Stimulated activated CD4-positive, alpha-beta T cell treated with anti-CD3 and anti-CD28 coated beads, Interleukin-1b, Interleukin-23, amount 100 ng/mL, for 24 hours (primary cell): ENCODE results near the gene ARHGAP36.

Source experiments
- DNase-seq, 4 experiments: peaks; one replicate each; pipeline ENCODE4 v3.0.0-alpha.2; 2020; ENCODE audit warnings: low read depth in 4 of 4, low spot score in 1 of 4

ARHGAP36 gene

DNA sequence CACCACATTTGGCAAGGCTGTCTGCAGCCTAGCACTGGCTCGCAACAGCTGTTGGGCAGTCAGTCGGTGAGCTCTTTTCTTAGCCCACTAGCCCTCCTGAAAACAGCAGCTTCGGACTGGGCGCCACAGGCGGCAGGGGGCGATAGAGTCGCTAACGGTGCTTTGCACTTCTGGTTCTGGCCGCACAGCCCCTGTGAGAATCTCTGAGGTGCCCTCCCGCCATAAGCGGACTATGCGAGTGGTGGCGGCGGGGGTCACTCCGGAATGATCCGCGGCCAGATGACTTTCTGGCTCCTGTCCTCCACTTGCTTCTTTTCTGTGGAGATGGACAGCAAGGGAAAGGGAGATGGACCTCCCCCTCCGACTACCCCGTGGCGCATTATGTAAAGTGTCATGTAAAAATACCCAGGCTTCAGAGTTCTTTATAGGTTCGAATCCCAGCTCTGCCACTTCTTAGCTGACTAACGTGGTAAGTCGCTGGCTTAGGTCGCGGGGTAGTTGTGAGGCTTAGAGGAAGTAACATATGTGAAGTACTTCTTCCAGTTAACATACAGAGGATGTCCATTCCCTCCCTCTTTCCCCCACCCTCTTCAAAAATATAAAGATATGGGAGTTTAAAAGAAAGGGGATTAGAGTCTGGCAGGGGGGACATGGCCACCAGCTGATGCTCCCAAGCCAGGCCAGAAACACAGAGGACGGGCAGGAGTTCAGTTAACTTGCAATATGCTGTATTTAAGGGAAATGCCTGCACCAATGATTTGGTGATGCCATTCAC, 11.0 kb downstream of the ARHGAP36 start:
- DNase-seq = peak in 1 of 4 experiments; percentile 6

DNA sequence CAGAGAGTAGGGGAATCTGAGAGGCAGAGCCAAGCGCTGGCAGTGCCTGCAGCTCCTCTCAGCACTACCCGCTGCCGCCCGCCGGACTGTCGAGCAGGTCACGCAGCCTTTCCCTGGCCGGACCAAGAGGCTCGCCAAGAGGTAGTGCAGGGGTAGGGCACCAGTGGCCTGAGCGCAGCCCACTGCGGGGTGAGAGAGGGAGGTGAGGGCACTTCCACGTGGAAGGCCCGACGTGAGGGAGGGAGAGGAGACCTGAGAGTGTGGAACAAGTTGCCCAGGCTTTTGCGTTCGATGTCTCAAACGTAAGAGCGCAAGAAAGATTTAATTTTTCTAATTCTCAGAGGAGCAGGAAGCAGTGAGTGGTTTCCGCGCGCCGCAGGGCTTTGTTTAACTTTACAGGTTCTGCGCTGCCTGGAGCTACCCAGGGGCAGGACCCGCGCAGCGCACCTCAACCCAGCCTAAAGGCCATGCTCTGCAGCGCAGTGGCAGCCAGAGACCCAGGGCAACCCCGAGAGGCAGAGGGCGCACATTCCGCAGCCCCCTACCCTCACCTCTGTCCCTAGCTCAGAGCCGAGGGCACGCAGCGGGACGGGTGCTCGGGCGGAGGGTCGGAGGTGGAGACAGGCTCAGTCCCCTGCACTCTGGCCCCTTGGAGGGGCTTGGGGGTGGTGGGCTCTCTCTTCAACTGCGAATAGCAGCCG, 14.9 kb downstream of the ARHGAP36 start:
- DNase-seq = no peak

DNA sequence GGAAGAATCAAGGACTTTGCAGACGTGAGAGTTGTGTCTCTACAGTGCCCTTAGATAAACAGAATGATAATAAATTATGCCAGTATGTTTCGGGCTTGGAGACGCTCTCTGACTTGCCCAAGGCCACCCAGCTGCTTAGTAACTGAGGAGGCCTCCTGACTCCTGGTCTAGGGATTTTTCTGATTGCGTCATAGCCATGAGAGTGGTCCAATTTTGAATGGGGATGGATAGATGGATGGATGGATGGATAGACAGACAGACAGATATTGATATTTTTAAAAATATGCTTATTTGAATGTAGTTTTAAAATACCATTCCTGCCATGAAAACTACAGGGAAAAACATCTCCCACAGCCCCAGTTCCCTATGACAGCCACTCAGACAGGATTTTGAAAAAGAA, 15.5 kb downstream of the ARHGAP36 start:
- DNase-seq = no peak

DNA sequence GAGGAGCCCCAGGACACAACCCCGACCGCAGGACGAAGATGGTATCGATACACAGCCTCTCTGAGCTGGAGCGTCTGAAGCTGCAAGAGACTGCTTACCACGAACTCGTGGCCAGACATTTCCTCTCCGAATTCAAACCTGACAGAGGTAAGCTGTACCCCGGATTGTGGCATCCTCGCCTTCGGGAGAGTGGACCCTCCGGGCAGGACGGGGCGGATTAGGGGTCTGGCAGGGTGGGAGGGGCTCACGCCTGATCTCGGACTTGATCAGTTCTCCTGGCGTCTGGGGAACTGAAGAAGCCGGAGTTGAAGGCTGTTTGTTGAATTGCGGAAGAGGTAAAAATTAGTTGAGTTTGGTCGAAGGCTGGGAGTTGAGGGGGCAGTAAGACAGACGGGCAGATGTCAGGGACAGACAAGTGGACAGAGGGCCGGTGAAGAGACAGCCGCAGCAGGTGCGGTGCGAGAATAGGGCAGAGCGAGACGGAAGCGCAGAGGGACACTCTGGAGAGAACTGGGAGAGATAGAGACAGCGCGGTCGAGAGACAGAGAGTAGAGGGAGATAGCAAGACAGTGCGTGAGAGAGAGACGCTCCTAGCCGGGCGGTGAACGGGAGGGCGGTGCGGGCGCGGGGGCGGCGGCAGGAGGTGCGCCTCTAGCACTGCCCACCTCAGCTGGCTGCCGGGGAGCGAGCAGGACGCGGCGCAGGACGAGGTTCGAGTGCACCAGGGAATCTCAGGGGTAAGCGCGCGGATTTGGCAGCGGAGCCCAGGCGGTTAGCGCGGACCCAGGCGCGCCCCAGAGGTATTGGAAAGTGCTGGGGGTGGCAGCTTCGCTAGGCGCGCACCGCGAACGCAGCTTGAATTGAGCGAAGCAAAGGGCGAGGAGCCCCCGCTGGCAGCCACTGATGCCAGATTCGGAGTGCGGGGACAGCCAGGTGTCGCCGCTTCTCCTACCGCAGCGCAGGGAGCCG, 23.9 kb downstream of the ARHGAP36 start:
- no peak for DNase-seq

DNA sequence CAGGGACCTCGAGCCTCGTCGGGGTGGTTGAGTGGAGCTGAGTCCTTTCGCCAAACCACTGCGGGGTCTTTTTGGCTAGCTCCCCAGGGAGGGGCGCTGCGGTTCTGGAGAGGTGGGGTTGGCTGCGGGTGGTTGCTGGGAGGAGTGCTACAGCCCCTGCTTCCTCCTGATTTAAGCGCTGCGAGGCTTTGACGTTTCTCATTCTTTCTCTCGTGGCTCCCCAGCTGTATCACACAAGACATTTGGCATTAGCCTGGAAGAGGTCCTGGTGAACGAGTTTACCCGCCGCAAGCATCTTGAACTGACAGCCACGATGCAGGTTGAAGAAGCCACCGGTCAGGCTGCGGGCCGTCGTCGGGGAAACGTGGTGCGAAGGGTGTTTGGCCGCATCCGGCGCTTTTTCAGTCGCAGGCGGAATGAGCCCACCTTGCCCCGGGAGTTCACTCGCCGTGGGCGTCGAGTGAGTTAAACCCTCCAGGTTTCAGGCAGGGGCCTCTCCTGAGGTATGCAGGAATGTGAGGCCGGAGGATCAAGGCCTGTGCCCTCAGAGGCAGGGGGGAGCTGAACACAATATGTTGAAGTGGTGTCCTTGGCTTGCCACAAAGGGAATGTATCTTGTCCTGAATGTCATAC, 25.5 kb downstream of the ARHGAP36 start:
- DNase-seq = no peak

DNA sequence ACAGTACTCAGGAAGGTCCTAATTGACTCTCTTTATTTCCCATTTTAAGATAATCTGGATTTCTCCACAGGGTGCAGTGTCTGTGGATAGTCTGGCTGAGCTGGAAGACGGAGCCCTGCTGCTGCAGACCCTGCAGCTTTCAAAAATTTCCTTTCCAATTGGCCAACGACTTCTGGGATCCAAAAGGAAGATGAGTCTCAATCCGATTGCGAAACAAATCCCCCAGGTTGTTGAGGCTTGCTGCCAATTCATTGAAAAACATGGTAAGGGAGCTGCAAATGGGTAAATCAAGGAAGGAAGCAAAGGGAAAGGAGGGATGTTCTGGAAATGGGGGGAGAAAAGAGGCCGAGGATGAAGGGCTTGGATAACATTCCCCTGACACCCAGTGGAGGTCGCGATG, 26.0 kb downstream of the ARHGAP36 start:
- no peak for DNase-seq

DNA sequence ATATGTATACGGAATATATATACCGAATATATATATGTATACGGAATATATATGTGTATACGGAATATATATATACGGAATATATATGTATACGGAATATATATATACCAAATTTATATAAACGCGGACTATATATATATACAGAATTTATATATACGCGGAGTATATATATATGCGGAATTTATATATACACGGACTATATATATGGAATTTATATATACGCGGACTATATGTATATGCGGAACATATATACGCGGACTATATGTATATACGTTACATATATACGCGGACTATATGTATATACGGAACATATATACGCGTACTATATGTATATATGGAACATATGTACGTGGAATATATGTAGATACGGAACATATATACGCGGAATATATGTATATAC, 78.6 kb downstream of the ARHGAP36 start:
- no peak for DNase-seq

DNA sequence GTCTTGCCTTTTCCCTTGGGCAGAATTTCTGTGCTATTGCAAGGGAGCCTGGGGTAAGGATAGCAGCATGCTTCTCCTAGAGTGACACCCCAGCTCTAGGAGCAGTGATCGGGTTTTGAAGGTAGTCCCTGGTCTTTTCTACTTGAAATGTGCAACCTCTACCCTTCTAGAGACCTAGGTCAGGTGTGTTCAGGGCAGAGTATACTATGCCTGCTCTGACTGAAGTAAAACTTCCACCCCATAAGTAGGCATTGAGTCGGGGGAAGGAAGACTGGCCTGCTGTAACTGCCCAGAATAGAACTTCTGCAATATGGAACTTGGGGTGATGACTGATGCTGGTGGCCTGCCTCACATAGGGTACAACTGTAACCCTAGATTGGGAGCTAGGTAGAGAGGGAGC, 80.9 kb downstream of the ARHGAP36 start:
- no peak for DNase-seq
